Fibroblast of gingiva (primary cell): ENCODE results near the gene SMARCAL1.

Source experiments
- DNase-seq: peaks from one replicate; pipeline ENCODE4 v3.0.0-alpha.2; 2011; ENCODE audit warnings: low read depth

SMARCAL1 gene

DNA sequence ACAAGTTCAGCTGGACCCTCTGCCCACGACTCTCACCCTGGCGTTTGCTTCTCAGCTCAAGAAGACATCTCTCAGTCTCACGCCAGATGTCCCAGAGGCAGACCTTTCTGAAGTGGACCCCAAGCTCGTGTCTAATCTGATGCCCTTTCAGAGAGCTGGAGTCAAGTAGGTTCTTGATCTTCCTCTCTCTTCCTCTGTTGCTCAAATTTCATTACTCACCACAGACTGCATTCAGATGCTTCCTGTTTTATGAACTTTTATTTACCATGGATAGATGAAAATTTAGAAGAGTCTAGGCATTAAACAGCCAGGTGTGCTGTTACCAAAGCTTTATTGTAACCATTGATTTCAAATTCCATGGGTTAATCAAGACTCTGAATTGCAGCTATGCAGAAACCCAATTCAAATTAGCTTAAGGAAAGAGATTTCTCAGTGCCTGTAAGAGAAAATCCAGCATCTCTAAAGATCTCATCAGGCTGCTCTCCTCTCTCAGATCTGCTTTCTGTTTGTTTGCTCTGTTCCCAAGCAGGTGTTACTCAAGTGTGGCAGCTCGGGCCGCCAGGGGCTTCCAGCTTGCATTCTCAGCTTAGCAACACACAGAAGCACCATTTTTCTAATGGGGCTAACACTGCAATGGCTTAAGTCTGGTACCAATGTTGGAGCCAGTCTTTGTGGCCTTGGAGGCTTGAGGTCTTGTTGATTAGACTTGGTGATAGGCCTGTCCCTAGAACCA, 16.5 kb downstream of the SMARCAL1 start:
- no peak for DNase-seq

DNA sequence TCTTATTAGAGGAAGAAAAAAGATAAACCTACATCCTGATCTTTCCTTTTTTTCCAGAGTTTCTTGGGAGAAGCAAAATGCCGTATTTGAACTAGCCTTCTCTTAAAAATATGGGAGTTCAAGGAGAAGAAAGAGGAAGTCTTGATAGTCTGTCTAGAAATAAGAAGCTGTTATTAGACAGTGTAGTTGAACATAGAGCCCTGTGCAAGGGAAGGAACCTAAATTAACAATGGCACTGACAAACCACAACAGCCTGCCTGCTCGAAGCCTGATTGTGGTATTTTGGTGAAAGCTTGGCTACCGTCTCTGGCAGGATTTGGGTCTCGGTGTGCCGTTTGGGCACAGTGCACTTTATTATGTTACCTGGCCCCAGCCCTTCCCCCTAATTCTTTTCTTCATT, 17.1 kb downstream of the SMARCAL1 start:
- no peak for DNase-seq

DNA sequence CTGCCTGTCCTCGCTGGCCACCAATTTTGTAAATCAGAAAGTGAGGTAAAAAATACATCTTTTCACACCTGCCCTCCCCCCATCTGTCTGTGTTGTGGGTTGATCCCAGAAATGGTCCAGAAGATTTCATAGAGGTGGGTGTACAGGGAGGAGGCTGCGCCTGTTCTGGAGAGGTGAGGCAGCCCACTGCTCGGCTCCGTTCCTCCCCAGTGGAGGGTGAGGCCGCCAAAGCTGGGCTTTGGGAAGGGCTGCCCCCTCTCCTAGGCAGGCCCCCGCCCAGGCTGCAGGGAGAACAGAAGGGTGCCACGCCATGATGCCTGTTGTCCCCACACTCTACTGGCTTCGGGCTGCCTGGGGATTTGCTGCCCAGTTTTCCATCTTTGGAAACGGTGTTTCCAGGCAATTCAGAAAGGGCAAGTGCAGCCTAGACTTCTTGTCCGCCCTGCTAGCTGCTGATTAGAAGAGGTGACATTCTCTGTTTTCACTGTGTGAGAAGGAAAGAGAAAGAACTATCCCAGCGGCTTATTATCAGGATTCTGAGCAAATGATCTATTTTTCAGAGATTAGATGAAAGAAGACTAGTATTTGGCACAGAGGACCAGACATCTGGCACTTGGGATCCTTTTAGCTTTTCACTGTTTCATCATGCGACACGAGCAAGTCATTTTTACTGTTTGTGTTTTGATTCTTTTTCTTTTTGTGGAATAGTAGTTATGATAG, 18.7 kb downstream of the SMARCAL1 start:
- DNase-seq, result no peak

DNA sequence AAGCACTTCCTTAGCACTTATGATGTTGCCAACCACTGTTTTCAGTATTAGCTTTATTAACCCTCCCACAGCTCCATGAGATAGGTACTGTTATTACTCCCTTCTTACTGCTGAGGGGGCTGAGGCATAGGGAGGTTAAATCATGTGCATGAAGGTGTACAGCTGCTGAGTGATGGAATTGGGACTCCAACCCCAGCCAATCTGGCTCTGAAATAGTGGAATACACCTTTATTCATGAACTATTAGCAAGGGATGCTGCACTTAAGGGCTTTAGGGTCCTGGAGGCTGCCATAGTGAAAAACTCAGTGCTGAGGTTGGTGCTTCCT, 19.2 kb downstream of the SMARCAL1 start:
- DNase-seq, result no peak

DNA sequence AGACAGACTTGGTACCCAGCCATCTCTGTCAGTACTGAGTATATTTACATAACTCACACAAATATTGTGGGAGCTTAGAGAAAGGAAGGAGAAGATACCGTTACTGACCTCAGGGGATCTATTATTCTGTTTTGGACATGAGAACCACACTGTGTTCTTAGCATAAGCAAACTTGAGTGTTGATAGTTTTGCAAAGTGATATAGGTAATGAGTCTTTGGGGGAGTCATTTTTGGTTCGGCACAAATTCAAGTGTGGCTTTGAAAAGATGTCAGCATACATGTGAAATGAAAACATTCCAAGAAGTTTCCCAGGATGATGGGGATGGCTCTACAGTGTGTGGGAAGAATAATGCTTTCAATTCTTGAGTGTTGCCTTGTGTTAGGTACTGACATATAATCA, 24.1 kb downstream of the SMARCAL1 start:
- DNase-seq, result no peak

DNA sequence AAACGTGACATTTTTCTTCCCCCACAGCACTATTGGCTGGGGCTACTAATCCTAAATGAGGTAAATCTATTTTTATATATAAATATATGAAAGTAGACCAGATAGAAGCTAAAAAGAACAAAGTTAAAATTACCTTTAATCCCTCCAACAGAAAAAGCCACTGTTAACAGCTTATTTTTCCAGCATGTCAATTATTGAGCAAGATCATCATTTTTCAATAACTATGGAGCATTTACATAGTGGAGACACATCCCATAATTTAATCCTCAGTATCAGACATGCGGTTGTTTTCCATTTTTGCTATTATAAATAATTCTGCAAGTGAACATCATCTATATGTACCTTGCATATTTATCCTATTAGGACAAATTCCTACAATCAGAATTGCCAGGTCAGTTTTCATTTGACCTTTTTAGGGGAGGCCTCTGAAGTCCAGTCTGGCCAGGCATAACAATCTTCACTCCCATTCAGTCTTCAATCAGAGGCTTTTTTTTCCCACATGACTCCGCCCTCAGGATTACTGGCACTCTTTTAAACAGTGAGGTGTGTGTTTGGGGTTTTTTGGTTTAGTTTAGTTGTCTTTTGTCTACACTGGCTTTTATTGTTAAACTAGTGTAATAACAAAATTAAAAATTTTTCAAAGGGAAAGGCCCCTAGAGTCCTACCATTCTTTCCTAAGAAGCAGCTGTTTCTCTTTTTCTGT, 29.2 kb downstream of the SMARCAL1 start:
- DNase-seq, result no peak

DNA sequence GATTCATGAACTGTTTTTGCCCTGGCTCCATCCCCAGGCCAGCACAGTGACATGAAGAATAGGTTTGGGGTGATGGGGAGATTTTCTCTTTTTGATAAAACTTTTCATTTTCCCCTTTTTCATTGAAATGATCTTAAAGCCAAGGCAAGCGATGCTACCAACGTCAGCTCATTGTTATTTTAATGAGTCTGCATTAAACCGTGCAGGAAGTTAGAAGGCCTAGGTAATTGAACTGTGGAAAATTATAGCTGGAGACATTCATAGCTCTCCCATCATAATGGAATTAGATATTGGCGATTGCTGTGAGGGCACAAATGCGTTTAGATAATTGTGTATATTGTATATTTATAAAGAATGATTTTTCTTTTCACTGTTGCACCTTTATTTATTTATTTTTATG, 33.2 kb downstream of the SMARCAL1 start:
- no peak for DNase-seq

DNA sequence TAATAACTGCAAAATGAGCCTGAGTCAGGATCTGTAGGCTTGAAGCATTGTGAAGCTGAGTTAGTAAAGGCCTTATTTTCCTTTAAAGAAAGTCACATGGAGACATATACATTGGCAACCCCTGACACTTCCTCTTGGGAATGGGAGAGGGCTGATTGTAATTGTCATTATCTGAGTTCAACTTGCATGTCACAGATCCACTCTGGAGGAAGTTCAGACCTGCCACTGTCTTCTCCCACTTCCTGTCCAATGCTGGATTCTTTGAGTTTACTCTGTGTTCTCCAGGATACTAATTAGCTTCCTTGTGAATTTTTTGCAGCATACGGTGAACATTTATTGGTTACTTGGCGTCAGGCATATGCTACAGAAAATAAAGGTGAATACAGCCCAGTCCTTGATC, 34.1 kb downstream of the SMARCAL1 start:
- DNase-seq, result no peak

DNA sequence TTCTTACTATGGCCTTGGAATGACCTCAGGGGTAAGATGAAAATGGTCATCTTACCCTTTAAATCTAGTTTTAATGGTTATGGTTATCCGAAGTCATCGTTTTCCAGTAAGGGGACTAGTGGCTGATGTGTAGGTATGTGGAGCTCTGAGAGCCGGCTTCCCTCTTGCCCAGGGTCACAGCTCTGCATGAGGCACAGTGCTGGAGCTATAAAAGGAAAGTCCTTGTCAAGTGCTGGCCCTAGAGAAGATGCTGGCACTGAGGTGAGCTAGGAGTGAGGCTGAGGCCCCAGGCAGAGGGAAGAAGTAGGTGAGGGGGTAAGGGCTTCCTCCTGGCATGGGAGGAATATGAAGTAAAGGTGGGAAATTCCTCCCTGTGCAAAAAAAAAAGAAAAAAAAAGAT, 35.0 kb downstream of the SMARCAL1 start:
- no peak for DNase-seq

DNA sequence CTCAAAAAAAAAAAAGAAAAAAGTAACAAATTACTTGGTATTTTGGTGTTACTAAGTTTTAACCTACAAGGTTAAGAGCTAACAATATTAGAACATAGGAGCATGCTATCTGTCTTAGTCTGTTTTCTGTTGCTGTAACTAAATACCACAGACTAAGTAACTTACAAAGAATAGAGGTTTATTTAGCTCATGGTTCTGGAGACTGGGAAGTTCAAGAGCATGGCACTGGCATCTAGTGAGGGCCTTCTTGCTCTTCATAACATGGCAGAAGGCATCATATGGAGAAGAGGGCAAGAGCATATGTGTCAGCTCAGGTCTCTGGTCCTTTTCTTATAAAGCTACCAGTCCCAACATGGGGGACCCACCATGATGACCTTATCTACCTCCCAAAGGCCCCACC, 36.5 kb downstream of the SMARCAL1 start:
- DNase-seq, result no peak

DNA sequence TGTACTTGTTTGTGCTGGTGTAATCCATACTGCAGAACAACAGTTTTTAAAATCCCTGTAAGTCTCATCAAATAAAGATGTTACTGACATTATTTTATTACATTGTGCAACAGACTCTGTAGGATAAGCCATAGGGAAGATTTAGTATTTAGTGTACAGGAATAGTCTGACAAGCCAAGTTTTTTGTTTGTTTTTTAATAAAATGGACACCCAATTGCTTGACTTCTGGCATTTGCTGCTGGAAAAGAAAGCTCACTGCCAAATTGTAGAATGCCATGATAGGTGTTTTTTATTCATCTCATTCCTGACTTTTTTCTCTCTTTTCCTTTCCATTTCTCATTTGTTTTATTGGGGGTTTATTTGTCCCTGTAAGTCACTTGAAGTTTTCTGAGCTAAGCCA, 38.1 kb downstream of the SMARCAL1 start:
- DNase-seq, result no peak

DNA sequence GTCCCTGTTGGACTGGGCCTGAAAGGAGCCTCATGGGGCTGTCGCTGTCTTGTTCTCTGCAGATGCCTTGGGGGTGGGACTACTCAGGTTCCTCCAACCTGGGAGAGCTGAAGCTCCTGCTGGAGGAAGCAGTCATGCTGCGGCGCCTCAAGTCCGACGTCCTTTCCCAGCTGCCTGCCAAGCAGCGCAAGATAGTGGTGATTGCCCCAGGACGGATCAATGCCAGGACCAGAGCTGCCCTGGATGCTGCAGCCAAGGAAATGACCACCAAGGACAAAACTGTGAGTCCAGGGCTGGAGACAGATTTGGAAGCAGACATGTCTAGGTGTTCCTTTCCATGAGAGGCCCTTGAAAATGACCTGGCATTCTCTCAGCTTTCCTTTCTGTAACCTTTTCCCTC, 38.5 kb downstream of the SMARCAL1 start:
- DNase-seq, result no peak

DNA sequence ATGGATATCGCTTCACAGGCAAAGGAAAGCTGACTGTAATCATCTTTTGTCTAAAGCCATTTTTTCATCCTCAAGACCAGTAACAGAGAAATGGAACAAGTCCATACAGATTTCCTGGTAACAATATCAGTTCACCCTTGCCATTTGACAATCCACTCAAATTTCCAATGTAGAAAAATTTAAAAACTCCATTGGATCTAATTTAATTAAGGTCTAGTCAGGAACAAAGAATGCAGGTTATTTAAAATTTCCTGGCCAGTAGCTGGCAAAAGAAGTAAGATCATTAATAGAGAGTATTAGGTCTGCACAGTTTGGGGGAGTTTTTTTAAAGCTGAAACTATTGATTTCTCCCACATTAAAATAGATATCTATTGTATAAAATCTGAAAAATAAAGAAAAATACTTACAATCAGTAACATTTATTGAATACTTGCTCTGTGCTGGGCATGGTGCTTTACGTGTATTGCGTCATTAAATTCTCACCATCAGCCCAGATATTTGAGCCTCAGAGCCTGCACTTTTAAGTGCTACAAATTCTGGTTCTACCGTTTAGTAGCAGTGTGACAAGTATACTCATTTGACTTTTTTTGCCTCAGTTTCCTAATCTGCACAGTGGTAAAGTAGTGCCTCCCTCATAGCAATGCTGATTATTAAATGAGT, 41.8 kb downstream of the SMARCAL1 start:
- no peak for DNase-seq

DNA sequence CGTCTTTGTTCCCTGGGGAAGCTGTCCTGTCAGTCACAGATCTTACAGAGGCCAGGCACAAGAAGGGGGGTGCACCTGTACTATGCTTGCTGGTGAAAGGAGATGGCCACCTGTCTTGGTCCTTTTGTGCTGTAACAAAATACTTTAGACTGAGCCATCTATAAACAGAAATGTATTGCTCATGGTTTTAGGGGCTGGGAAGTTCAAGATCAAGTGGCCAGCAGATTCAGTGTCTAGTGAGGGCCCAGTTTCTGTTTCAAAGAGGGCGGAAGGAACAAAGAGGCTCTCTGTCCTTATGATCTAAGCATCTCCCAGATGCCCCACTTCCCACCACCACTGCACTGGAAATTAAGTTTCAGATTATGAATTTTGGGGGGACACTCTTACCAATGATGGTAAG, 50.9 kb downstream of the SMARCAL1 start:
- DNase-seq, result no peak

DNA sequence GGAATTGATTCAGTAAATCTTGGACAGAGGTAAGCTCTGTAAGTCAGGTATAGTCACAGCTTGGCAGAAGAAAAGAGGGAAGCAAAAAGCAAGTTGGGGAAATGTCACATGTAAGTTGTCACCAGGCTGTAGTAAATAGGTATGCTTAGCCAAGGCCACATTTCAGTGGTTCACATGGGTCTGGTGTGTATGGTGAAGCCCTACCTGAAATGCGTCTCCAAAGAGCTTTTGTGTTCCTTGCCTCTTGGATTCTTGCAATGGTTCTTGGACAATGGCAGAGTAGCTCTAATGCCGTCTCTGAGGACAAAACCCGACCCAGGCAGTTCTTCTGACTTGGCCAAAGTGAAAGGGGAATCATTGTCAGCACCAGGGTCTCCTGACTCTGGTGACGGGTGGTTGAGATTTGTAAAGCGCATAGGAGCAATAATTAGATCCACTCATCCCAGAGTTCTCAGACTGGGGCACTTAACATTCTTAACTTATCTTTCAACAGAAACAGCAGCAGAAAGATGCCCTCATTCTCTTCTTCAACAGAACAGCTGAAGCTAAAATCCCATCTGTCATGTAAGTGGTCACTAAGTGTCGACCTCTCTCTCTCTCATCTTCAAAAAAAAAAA, 51.9 kb downstream of the SMARCAL1 start:
- DNase-seq, result no peak

DNA sequence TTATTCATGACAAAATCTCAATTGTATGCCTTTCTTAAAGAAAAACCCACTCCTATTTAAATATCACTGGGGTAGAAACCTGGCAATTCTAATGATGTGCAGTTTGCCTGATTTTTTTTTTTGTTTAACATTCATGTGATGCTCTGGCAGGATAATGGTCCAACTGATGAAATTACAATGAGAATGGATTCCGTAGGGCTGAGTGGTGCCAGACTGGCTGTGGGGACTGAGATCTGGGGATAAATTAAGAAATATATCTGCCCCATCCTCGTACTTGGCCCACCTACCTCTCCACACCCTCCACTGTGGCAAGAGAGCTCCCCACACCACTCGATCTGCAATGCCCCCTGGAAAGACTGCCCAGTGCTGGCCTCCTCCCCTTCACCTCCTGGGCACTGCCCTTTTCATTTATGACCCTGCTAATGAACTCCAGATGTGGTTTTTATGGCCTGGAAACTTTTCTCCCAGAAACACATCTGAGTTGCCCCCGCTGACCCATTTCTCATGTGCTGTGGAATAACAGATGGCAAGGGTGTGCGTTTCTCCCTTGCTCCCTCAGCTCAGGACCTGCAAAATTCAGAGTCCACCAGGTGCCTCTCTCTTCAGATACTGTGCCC, 53.4 kb downstream of the SMARCAL1 start:
- no peak for DNase-seq

DNA sequence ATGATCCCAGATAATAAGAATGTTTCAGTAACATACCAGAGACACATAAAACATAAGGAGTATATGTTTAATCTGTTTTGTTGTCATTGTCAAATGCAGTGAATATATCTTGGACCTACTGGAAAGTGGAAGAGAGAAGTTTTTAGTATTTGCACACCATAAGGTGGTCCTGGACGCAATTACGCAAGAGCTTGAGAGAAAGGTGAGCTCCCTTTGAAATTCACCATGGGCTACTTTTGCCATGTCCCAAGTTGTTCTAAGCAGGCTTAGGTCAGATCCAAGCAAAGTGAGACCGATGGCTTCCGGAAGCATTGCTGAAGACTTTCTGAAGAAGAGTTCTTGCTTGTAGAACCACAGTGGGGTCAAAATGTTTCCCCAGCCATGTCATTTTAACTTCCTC, 55.6 kb downstream of the SMARCAL1 start:
- DNase-seq, result no peak

DNA sequence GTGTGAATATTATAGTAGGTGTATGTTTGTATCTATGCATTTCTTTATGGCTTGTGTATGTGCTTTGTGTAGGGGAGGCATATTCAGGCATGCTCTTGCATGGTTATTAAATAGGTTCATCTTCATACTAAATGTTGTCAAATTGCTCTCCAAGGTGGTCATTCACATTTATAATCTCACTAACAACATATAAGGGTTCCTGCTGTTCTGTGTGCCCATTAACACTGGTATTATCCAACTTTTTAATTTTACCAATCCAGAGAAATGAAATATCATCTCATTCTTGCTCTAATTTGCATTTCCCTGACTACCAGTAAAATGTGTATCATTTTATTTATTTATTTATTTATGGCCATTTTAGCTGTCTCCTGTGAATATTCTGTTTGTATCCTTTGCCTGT, 57.4 kb downstream of the SMARCAL1 start:
- DNase-seq, result no peak

DNA sequence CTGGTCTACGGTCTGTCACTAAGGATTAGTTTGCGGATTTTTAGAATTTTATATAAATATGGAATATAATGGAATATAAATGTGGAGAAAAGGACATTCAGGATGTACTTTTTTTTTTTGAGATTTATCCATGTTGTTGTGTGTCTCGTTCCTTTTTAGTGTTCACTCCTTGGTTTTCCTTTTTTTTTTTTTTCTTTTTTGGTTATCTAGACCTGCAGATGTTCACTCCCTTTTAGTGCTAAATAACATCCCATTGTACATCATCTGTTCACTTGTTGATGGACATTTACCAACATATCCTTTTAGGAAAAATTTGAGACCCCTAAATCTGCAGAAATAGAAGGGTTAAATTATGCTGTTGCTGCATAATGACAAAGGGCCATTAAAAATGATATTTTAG, 60.9 kb downstream of the SMARCAL1 start:
- no peak for DNase-seq

DNA sequence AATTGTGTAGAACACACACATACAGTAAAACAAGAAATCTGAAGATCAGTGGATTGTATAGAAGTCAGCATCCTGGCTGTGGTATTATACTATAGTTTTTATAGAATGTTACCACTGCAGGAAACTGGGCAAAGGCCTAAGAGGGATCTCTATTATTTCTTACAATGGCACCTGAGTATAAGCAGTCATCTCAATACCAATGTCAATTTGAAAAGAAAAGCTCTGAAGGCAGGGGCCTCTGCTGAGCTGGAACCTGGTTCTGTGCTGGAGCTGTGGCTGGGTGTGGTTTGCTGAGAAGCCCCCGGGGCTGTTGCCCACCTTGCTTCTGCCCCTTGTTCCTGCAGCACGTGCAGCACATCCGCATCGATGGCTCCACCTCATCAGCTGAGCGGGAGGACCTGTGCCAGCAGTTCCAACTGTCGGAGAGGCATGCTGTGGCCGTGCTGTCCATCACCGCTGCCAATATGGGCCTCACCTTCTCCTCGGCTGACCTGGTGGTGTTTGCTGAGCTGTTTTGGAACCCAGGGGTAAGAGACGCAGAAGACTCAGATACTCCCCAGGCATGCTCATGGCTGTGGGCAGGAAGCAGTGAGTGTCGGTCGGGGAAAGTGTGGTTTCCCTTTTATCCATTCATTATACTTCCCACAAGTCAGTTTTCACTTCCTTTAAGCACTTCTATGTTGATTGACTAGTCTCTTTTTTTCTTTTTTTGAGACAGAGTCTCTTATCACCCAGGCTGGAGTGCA, 62.8 kb downstream of the SMARCAL1 start:
- no peak for DNase-seq

DNA sequence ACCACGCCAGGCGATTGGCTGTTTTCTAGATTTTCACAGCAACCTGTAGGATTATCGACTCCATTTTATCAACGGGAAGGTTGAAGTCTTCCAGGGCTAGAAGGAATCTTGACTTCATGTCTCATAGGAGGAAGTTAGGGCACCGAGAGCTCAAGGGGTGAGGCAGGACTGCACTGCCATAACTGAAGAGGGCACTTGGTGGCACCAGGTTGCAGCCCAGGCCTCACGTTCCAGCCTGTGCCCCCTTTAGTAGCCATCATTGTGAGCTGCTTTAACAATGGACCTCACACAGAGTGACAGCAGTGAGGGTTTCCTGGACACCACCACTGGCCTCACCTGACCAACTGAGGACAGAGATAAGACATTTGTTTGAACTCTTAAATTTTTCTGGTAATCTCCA, 63.5 kb downstream of the SMARCAL1 start:
- no peak for DNase-seq
